ENCODE results near the gene GGCX.
"Not testable (repeated sequence)": the region's sequence is repeated elsewhere in the genome, so short reads cannot be mapped to it uniquely, and the experiment has no call there.

Gene GGCX

DNA sequence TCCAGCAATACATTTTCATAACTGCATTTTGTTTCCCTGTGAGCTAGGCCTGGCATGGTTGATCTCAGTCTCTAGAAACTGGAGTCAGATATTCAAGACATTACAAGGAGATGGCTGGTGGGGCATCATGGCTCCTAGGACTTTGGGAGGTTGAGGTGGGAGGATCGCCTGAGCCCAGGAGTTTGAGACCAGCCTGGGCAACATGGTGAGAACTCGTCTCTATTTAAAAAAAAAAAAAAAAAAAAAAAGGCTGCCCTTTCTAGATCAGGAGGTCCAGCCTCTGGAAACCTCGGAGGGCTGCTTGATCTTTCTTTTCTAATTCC is 15.7 kb upstream of the GGCX start:
- H3K4me1 ChIP-seq (ENCODE audit: insufficient read depth, poor library complexity, severe bottlenecking), result peaks cover 12% of the 10 kb centered on the region
- H3K27ac ChIP-seq (ENCODE audit: poor library complexity, severe bottlenecking), result peak overlapping the region; percentile 51
- no peaks in the 10 kb centered on the region for H3K27me3 ChIP-seq (ENCODE audit: insufficient read depth, poor library complexity, severe bottlenecking)
- TF ChIP-seq, protein P1, sequence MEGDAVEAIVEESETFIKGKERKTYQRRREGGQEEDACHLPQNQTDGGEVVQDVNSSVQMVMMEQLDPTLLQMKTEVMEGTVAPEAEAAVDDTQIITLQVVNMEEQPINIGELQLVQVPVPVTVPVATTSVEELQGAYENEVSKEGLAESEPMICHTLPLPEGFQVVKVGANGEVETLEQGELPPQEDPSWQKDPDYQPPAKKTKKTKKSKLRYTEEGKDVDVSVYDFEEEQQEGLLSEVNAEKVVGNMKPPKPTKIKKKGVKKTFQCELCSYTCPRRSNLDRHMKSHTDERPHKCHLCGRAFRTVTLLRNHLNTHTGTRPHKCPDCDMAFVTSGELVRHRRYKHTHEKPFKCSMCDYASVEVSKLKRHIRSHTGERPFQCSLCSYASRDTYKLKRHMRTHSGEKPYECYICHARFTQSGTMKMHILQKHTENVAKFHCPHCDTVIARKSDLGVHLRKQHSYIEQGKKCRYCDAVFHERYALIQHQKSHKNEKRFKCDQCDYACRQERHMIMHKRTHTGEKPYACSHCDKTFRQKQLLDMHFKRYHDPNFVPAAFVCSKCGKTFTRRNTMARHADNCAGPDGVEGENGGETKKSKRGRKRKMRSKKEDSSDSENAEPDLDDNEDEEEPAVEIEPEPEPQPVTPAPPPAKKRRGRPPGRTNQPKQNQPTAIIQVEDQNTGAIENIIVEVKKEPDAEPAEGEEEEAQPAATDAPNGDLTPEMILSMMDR (IDR thresholded peaks at IDR 0.05; ENCODE audit: poor library complexity, severe bottlenecking), result no peak
- DNase-seq (ENCODE audit: low spot score) (no peak), ATAC-seq (ENCODE audit: low read depth) (no peak)
- no peaks in the 10 kb centered on the region for H3K9me3 ChIP-seq (ENCODE audit: severe bottlenecking)
- H3K36me3 ChIP-seq (ENCODE audit: low read depth), result peaks cover 18% of the 10 kb centered on the region
- peak overlapping the region; percentile 41 for H3K4me3 ChIP-seq (ENCODE audit: severe bottlenecking)

DNA sequence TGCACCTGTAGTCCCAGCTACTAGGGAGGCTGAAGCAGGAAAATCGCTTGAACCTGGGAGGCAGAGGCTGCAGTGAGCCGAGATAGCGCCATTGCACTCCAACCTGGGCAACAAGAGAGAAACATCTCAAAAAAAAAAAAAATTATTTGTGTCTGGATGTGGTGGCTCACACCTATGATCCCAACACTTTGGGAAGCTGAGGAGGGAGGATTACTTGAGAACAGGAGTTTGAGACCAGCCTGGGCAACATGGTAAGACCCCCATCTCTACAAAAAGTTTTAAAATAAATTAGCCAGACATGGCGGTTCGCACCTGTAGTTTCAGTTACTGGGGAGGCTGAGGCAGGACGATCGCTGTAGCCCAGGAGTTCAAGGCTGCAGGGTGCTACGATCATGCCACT is 14.4 kb upstream of the GGCX start:
- H3K27ac ChIP-seq (ENCODE audit: poor library complexity, severe bottlenecking), result no peak overlapping the region
- H3K4me3 ChIP-seq (ENCODE audit: severe bottlenecking), result no peak overlapping the region
- ATAC-seq (ENCODE audit: low read depth) (no peak), DNase-seq (ENCODE audit: low spot score) (no peak)
- H3K9me3 ChIP-seq (ENCODE audit: severe bottlenecking), result no peaks in the 10 kb centered on the region
- H3K4me1 ChIP-seq (ENCODE audit: insufficient read depth, poor library complexity, severe bottlenecking), result peaks cover 12% of the 10 kb centered on the region
- no peaks in the 10 kb centered on the region for H3K27me3 ChIP-seq (ENCODE audit: insufficient read depth, poor library complexity, severe bottlenecking)
- TF ChIP-seq, protein P1 (IDR thresholded peaks at IDR 0.05; ENCODE audit: poor library complexity, severe bottlenecking), result no peak
- H3K36me3 ChIP-seq (ENCODE audit: low read depth), result peaks cover 15% of the 10 kb centered on the region

DNA sequence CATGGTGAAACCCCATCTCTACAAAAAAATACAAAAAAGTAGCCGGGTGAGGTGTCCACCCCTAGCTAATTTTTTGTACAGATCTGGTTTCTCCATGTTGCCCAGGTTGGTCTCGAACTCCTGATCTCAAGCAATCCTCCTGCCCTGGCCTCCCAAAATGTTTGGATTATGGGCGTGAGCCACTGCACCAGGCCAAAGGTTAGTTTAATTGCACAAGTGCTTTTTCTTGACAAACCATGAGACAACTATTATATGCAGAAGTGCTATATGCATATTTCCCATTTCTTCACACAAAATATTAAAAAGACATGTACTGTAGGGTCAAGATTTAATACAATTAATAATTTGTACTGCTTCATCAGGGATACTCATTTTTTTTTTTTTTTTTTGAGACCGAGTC is 5.0 kb upstream of the GGCX start:
- no peaks in the 10 kb centered on the region for H3K4me1 ChIP-seq (ENCODE audit: insufficient read depth, poor library complexity, severe bottlenecking)
- no peaks in the 10 kb centered on the region for H3K27me3 ChIP-seq (ENCODE audit: insufficient read depth, poor library complexity, severe bottlenecking)
- no peaks in the 10 kb centered on the region for H3K9me3 ChIP-seq (ENCODE audit: severe bottlenecking)
- no peak overlapping the region for H3K27ac ChIP-seq (ENCODE audit: poor library complexity, severe bottlenecking)
- DNase-seq (ENCODE audit: low spot score), result no peak
- H3K4me3 ChIP-seq (ENCODE audit: severe bottlenecking), result no peak overlapping the region
- no peaks in the 10 kb centered on the region for H3K36me3 ChIP-seq (ENCODE audit: low read depth)
- ATAC-seq (ENCODE audit: low read depth), result no peak
- TF ChIP-seq, protein P1 (IDR thresholded peaks at IDR 0.05; ENCODE audit: poor library complexity, severe bottlenecking), result no peak

DNA sequence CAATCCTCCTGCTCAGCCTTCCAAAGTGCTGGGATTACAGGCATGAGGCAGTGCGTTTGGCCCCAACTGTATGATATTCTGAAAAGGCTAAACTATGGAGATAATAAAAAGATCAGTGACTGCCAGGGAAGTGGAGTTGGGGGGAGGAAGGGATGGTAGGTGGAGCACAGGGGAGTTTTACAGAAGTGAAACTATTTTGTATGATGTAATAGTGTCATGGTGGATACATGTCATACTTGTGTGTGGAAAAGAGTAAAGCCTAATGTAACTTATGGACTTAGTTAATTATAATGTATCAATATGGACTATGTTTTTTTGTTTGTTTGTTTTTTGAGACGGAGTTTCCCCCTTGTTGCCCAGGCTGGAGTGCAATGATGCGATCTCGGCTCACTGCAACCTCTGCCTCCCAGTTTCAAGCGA is 2.9 kb upstream of the GGCX start:
- H3K27ac ChIP-seq (ENCODE audit: poor library complexity, severe bottlenecking), result no peak overlapping the region
- no peaks in the 10 kb centered on the region for H3K4me1 ChIP-seq (ENCODE audit: insufficient read depth, poor library complexity, severe bottlenecking)
- H3K4me3 ChIP-seq (ENCODE audit: severe bottlenecking), result no peak overlapping the region
- peaks cover 3% of the 10 kb centered on the region; the same call in 1 of the 2 replicates for H3K36me3 ChIP-seq (ENCODE audit: low read depth)
- H3K9me3 ChIP-seq (ENCODE audit: severe bottlenecking), result no peaks in the 10 kb centered on the region
- no peak for DNase-seq (ENCODE audit: low spot score)
- TF ChIP-seq, protein P1 (IDR thresholded peaks at IDR 0.05; ENCODE audit: poor library complexity, severe bottlenecking), result no peak
- H3K27me3 ChIP-seq (ENCODE audit: insufficient read depth, poor library complexity, severe bottlenecking), result no peaks in the 10 kb centered on the region
- no peak for ATAC-seq (ENCODE audit: low read depth)

DNA sequence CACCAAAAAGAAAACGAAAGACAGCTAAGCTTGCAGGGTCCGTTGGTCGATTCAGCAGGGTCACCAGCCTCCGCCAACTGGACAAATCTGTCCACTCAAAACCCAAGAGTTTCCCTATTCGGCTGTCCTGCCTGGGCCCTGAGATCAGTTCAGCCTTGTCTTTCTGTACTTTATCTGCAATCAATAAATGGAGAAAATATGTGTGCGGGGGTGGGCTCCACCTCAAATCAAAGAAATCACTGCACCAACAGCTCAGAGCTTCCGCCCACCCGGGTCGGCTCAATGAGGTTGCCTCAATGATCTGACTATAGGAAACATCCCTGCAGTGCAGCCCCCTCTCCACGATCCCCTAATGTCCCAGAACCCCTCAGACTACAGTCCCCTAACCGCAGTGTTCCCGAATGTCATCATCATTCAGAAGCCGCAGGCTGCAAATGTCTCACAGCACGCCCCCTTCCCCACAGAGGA is 447 bp downstream of the GGCX start:
- ATAC-seq (ENCODE audit: low read depth) (peak; percentile 20), DNase-seq (ENCODE audit: low spot score) (no peak)

DNA sequence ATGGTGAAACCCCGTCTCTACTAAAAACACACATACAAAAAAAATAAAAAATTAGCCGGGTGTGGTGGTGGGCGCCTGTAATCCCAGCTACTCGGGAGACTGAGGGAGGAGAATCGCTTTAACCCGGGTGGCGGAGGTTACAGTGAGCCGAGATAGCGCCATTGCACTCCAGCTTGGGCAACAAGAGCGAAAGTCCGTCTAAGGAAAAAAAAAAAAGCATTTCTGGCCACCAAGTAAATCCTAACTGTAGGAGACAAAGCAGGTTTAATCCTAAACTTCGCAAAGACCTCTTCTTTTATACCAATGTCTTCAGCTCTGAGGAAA is 928 bp downstream of the GGCX start:
- Histone ChIP-seq H3K4me3 (ENCODE audit: severe bottlenecking) (peak overlapping the region; percentile 50), H3K36me3 (ENCODE audit: low read depth) (peaks cover 41% of the 10 kb centered on the region)
- not testable (repeated sequence) for H3K27me3 ChIP-seq (ENCODE audit: insufficient read depth, poor library complexity, severe bottlenecking); H3K27ac ChIP-seq (ENCODE audit: poor library complexity, severe bottlenecking); ATAC-seq (ENCODE audit: low read depth); DNase-seq (ENCODE audit: low spot score); H3K4me1 ChIP-seq (ENCODE audit: insufficient read depth, poor library complexity, severe bottlenecking); H3K9me3 ChIP-seq (ENCODE audit: severe bottlenecking)

More for the DNA sequence above, 447 bp downstream of the GGCX start:
- no peaks in the 10 kb centered on the region for H3K27me3 ChIP-seq (ENCODE audit: insufficient read depth, poor library complexity, severe bottlenecking)
- H3K36me3 ChIP-seq (ENCODE audit: low read depth), result peaks cover 37% of the 10 kb centered on the region
- peak overlapping the region; percentile 50 for H3K4me3 ChIP-seq (ENCODE audit: severe bottlenecking)
- no peaks in the 10 kb centered on the region for H3K4me1 ChIP-seq (ENCODE audit: insufficient read depth, poor library complexity, severe bottlenecking)
- H3K9me3 ChIP-seq (ENCODE audit: severe bottlenecking), result no peaks in the 10 kb centered on the region
- H3K27ac ChIP-seq (ENCODE audit: poor library complexity, severe bottlenecking), result peak overlapping the region; percentile 34
- TF ChIP-seq, protein P1 (IDR thresholded peaks at IDR 0.05; ENCODE audit: poor library complexity, severe bottlenecking), result no peak

All from RWPE2 (cell line).